ENCODE results near the gene SLC11A2.

DNA sequence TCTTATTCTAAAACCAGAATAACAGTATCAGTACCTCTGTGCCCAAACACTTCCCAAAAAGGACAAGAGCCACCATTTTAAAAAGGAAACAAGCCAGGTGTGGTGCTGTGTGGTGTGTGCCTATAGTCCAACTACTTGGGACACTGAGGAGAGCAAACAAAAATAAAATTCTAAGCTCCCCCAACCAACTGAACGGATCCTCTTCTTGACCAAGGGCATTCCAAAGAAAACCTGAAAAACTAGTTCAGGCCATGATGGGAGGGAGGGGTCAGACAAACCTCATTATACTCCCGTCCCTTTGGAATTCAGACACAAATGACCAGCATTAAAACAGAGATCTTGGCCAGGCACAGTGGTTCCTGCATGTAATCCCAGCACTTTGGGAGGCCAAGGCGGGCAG, 20.5 kb downstream of the SLC11A2 start:
- TF ChIP-seq CTCF (IDR thresholded peaks at IDR 0.05; ENCODE audit: low read length) (no peak), EZH2 (IDR thresholded peaks at IDR 0.05; ENCODE audit: borderline replicate concordance, low read length) (no peak)
